ENCODE results near the gene SETD1B.

Gene SETD1B

DNA sequence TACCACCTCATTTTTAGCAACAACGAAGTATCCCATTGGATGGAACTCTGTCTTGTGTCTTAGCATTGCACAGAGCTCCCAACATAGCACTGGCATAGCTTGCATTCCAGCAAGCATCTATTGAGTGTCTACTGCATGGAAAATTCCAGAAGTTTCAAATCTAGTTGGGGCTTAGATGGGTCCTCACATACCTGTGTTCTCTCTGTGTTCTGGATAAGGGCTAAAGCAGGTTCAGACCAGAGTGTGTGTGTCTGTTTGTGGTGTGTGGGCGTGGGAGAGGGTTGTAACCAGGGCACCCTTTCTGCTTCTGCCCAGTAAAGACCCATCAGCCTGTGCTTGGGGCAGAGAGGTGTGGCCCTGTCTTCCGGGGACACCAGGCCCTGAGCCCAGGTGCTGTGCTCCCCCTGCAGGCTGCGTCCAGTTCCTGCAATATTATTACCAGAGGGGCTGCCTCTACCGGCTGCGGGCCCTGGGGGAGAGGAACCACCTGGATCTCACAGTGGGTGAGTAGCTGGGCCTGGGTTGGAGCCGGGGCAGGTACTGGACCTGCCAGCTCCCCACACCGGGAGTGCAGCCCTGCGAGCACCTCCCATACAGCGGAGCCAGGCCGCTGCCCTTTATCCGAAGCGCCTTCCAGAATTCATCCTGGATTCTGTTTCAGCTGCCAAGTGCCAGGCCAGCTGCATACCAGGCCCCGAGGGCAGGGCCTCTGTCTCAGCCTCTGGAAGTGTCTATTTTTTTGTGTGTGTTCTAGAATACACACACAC is 30.6 kb upstream of the SETD1B start:
- TF ChIP-seq, protein P1, sequence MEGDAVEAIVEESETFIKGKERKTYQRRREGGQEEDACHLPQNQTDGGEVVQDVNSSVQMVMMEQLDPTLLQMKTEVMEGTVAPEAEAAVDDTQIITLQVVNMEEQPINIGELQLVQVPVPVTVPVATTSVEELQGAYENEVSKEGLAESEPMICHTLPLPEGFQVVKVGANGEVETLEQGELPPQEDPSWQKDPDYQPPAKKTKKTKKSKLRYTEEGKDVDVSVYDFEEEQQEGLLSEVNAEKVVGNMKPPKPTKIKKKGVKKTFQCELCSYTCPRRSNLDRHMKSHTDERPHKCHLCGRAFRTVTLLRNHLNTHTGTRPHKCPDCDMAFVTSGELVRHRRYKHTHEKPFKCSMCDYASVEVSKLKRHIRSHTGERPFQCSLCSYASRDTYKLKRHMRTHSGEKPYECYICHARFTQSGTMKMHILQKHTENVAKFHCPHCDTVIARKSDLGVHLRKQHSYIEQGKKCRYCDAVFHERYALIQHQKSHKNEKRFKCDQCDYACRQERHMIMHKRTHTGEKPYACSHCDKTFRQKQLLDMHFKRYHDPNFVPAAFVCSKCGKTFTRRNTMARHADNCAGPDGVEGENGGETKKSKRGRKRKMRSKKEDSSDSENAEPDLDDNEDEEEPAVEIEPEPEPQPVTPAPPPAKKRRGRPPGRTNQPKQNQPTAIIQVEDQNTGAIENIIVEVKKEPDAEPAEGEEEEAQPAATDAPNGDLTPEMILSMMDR (IDR thresholded peaks at IDR 0.05; ENCODE audit: low read depth, low read length, missing control alignments), result peak; percentile 82
- no peak for DNase-seq (ENCODE audit: extremely low read depth, low read depth)

DNA sequence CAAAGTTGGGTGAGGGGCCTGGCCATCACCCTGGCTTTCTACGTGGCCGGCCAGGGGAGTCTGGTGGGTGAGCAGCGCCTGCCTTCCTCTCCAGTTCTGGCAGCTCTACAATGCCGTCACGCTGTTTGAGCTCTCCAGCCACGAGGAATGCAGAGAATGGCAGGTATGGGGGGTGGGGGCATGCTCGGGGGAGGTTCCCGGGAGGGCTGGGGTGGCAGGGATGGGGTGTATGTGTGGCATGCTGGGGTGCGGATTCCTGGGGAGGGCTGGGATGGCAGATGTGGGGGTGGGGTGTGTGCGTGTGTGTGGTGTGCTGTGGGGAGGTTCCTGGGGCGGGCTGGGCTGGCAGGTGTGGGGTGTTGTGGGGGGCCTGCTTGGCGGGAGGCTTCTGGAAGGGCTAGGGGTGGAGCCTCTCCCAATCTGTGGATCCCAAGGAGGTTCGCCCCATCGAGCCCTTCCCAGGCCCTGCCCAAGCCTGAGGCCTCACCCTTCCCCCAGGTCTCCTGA is 28.8 kb upstream of the SETD1B start:
- DNase-seq (ENCODE audit: extremely low read depth, low read depth), result no peak
- TF ChIP-seq, protein P1 (IDR thresholded peaks at IDR 0.05; ENCODE audit: low read depth, low read length, missing control alignments), result no peak
- no peak overlapping the region for H3K4me3 ChIP-seq (replicated peaks; ENCODE audit: low read depth, low read length)

More for the DNA sequence above, 30.6 kb upstream of the SETD1B start:
- no peak overlapping the region for H3K4me3 ChIP-seq (replicated peaks; ENCODE audit: low read depth, low read length)

DNA sequence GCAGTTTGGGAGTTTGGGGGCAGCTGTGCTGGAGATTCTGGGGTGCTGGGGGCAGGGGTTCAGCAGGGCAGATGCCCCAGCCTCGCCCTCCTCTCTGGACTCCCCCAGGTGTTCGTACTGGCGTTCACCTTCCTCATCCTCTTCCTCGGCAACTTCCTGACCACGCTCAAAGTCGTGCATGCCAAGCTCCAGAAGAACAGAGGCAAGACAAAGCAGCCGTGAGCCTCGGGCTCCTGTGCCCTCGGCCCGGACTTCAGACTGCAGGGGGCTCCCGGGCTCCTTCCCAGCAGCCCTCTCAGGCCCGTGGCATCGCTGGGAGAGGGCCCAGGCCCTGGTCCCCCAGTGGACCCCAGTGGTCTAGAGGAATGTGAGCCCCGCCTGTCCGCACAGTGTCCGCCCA is 28.3 kb upstream of the SETD1B start:
- no peak for DNase-seq (ENCODE audit: extremely low read depth, low read depth)
- no peak overlapping the region for H3K4me3 ChIP-seq (replicated peaks; ENCODE audit: low read depth, low read length)
- TF ChIP-seq, protein P1 (IDR thresholded peaks at IDR 0.05; ENCODE audit: low read depth, low read length, missing control alignments), result no peak

DNA sequence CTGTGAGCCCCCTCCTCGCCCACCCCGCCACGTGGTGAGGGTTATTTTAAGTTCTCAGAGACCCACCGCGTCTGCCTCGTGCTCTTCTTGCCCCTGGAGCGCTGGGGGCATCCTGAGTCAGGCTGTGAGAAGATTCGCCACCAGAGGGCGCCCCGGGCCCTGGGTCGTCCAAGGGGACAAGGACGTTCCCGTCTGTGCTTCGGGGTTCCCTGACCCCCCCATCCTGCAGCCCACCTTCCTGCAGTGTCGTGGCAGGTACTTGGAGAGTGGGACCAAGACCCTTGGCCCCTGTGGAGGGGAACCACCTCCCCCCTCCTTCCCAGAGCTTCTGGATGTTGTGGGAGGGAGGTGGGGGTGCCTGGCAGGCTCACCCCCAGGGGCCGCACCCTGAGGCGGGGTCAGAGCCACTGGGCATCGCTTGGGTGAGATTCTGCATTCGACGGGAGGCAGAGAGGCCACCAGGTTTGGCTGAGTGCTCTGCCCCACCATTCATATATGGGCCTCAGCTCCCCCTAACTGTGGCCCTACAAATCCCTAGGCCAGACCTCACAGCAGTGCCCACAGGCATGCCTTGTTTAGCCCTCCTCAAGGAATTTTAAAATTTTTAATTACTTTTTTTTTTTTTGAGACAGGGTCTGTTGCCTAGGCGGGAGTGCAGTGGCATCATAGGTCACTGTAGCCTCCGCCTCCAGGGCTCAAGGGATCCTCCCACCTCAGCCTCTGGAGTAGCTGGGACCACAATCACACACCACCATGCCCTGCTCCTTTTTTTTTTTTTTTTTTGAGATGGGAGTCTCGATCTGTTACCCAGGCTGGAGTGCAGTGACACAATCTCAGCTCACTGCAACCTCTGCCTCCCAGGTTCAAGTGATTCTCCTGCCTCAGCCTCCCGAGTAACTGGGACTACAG is 27.4 kb upstream of the SETD1B start:
- DNase-seq (ENCODE audit: extremely low read depth, low read depth), result no peak
- TF ChIP-seq, protein P1 (IDR thresholded peaks at IDR 0.05; ENCODE audit: low read depth, low read length, missing control alignments), result peak; percentile 90
- H3K4me3 ChIP-seq (replicated peaks; ENCODE audit: low read depth, low read length), result no peak overlapping the region

DNA sequence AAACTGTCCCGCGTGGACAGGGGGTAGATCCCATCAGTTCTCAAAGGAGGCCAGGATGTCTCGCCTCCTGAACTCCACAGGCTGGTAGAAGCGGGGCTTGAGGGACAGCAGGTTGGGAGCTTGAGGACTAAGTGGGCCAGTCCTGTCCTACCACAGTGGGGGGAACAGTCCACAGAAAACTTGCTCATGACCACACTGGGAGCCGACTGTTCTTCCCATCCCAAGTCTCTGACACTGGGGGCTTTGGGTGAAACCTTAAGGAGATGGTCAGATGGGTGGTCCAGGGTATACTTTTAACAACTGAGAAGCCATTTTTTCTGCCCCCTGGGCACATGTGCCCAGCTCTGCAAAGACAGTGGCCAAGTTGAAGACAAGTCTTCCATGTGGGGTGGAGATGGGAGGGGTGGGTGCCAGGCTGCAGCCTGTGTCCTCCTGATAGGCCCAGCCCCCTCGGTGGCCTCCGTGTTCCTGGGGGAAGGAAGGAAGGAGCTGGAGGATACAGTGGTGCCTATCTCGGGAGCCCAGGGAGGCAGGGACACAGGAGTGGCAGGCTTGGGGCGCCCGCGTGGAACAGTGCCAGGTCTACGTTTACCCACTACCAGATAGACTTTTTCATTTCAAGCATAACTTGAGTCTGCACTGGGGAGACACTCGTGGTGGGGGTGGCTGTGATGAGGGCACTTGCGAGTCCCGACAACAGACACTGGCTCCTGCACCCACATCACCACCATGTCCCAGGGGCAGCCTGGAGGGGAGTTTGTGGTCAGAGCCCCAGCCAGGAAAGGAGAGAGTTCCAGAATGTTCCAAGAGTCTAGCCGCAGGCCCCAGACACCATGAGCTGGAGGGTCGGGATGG is 25.0 kb upstream of the SETD1B start:
- no peak for DNase-seq (ENCODE audit: extremely low read depth, low read depth)
- no peak overlapping the region for H3K4me3 ChIP-seq (replicated peaks; ENCODE audit: low read depth, low read length)
- TF ChIP-seq, protein P1 (IDR thresholded peaks at IDR 0.05; ENCODE audit: low read depth, low read length, missing control alignments), result no peak

DNA sequence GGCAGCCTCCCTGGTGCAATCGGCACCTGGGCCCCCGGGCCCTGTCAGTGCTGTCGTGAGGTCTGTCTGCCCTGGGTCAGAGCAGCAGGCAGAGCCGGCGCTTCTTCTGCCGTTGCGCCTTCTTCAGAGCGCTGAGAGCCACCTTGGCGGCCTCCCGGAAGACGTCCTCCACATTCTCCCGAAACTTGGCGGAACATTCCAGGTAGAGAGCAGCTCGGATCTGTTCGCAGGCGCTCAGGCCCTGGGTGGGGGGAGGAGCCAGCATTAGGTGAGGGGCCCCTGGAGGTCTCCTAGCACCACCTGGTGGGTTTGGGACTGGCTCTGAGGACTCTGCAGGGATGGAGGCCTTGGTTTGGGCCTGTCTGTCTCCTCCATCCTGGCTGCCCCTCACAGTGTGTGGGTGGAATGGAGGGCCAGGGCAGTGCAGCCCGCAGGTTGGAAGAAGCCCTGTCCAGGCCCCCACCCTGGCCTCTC is 24.4 kb upstream of the SETD1B start:
- no peak for DNase-seq (ENCODE audit: extremely low read depth, low read depth)
- no peak overlapping the region for H3K4me3 ChIP-seq (replicated peaks; ENCODE audit: low read depth, low read length)
- TF ChIP-seq, protein P1 (IDR thresholded peaks at IDR 0.05; ENCODE audit: low read depth, low read length, missing control alignments), result no peak

Data from HFF-Myc (cell line).